ENCODE data around the gene IL23R. TPM values are rescaled to one million over a fixed set of nuclear protein-coding genes. Genes with fewer than 3 reads are reported as not detected.

Gene IL23R
- total RNA-seq, 1 experiment from 2014 or later: not detected

DNA sequence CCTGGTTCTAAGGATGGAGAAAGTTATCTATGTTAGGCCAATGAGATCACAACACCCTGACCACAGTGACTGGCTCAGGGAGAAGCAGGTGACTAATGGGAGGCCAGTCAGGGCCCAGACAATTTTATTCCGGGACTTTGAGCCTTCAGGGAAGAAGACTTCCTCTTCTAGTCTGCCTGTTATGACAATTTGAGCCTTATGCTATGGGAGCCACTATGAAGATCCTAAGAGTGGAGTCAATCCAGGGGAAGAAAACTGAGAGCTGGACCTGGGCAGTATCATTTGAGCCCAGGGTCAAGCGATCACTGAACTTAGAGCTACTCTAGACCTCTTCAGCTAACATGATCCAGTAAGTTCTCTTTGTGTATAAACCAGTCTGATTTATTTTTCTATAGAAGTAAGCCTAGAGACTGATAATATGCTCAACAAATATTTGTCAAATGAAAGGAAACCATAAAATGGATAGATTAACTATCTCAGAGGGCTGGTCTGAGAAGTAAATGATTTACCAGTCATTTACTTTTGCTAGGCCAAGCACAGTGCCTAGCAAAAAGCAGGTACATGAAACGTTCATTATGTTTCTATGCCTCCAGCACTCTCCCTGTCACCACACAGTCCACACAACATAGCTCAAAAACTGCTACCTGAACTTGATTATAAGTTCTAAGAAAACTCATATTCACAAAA lies 27.3 kb upstream of the IL23R start:
- no peak for ATAC-seq
- BruUV-seq (replicated peaks): no TSS peak
- RAD21 ChIA-PET (ENCODE audit: low non-redundant PET in 1 of 2, low total read pairs in 2 of 2, uncharacterized antibody in 2 of 2, unreplicated experiment in 2 of 2): no interaction called here

More for the DNA sequence above, 27.3 kb upstream of the IL23R start:
- no peaks in the 10 kb centered on the region for H3K36me3 ChIP-seq (ENCODE audit: control insufficient read depth in 1 of 2, insufficient read depth in 2 of 2, low read length in 2 of 2)
- H3K9me3 ChIP-seq (ENCODE audit: control insufficient read depth in 1 of 2, insufficient read depth in 1 of 2, low read depth in 1 of 2, low read length in 2 of 2): no peaks in the 10 kb centered on the region
- H3K4me2 ChIP-seq (ENCODE audit: low read length): no peak overlapping the region
- H3K4me1 ChIP-seq (ENCODE audit: control insufficient read depth in 1 of 2, insufficient read depth in 2 of 2, low read length in 2 of 2): no peaks in the 10 kb centered on the region
- no peak overlapping the region for H3K4me3 ChIP-seq (replicated peaks in 1 of 2; ENCODE audit: low read depth in 1 of 2, low read length in 2 of 2)
- no peak overlapping the region for H3K9ac ChIP-seq (ENCODE audit: low read length)
- no peaks in the 10 kb centered on the region for H3K9me2 ChIP-seq (ENCODE audit: insufficient read depth)
- ChIA-PET CTCF (interaction anchor here (0.7 to 2.2 kb wide), 2 partner anchors 10 to 12 kb away, joined by 3 to 6 read pairs; no protein-coding TSS in a partner anchor), POLR2A (no interaction called here)
- TF ChIP-seq SRF (IDR thresholded peaks at IDR 0.05; ENCODE audit: low read depth): no peak
- TF ChIP-seq EZH2phosphoT487 (IDR thresholded peaks at IDR 0.05; ENCODE audit: borderline replicate concordance): no peak
- no peak for TF ChIP-seq CEBPB (IDR thresholded peaks at IDR 0.05; ENCODE audit: low read depth)
- no peak for TF ChIP-seq JUND (IDR thresholded peaks at IDR 0.05)
- TF ChIP-seq ELF1 (IDR thresholded peaks at IDR 0.05; ENCODE audit: borderline replicate concordance, low read depth): no peak
- no peak for TF ChIP-seq SIN3A (IDR thresholded peaks at IDR 0.05; ENCODE audit: low read depth)
- TF ChIP-seq RAD21 (IDR thresholded peaks at IDR 0.05; ENCODE audit: low read depth): no peak
- no peak for TF ChIP-seq EZH2 (IDR thresholded peaks at IDR 0.05)
- no peak for TF ChIP-seq EGR1 (IDR thresholded peaks at IDR 0.05; ENCODE audit: low read depth)
- TF ChIP-seq ZBTB33 (IDR thresholded peaks at IDR 0.05; ENCODE audit: extremely low read depth, insufficient replicate concordance, low read length): no peak
- TF ChIP-seq ATF3 (IDR thresholded peaks at IDR 0.05): no peak
- TF ChIP-seq FOSL1 (IDR thresholded peaks at IDR 0.05; ENCODE audit: low read depth): no peak
- H4K20me1 ChIP-seq (ENCODE audit: insufficient read depth): no peaks in the 10 kb centered on the region; the same call in 1 of the 2 replicates
- H3K27me3 ChIP-seq (ENCODE audit: insufficient read depth, low read length): no peaks in the 10 kb centered on the region
- H3K79me2 ChIP-seq (ENCODE audit: insufficient read depth, low read length): no peaks in the 10 kb centered on the region
- intact Hi-C loops (cut with micrococcal nuclease): no loop called here
- H3K27ac ChIP-seq (ENCODE audit: low read depth, low read length): no peak overlapping the region
- no peak for DNase-seq (ENCODE audit: low read depth, low spot score)
- H2AFZ ChIP-seq (ENCODE audit: low read depth, low read length, poor library complexity, severe bottlenecking): no peak overlapping the region

All from HCT116 (cell line).